DOHH2 (cell line): ENCODE measurements around the gene FABP1.

Experiments
- H3F3A ChIP-seq: fragments of 200-600 bp; sonication (generic), shearing (Covaris generic); 2 replicates; pipeline ENCODE4 v1.6.0; 2016; ENCODE audit warnings: antibody characterized with exemption, mild to moderate bottlenecking; ENCODE audit not compliant: control insufficient read depth, insufficient read depth
- H3K27ac ChIP-seq: fragments of 200-600 bp; sonication (generic); 2 replicates; pipeline ENCODE4 v1.5.1; 2014; ENCODE audit warnings: low read depth, mild to moderate bottlenecking, low read length, moderate library complexity
- H3K27me3 ChIP-seq: fragments of 200-600 bp; sonication (generic); 2 replicates; pipeline ENCODE4 v1.6.1; 2014; ENCODE audit warnings: mild to moderate bottlenecking, low read length, mixed read lengths; ENCODE audit not compliant: control insufficient read depth
- H3K36me3 ChIP-seq: fragments of 200-600 bp; sonication (generic); 2 replicates; pipeline ENCODE4 v1.6.1; 2014; ENCODE audit warnings: mild to moderate bottlenecking, low read length, moderate library complexity, mixed read lengths; ENCODE audit not compliant: control insufficient read depth
- H3K4me1 ChIP-seq: fragments of 200-600 bp; sonication (generic); 2 replicates; pipeline ENCODE4 v1.6.1; 2014; ENCODE audit warnings: mild to moderate bottlenecking, low read length, mixed read lengths; ENCODE audit not compliant: control insufficient read depth
- H3K4me2 ChIP-seq: fragments of 200-600 bp; sonication (generic); 2 replicates; pipeline ENCODE4 v1.6.0; 2014; ENCODE audit warnings: mild to moderate bottlenecking, low read length, moderate library complexity
- H3K4me3 ChIP-seq: fragments of 200-600 bp; sonication (generic); 2 replicates; pipeline ENCODE4 v1.5.1; 2014; ENCODE audit warnings: mild to moderate bottlenecking, low read length, mixed read lengths
- H3K79me2 ChIP-seq: fragments of 200-600 bp; sonication (generic); 2 replicates; pipeline ENCODE4 v1.6.1; 2014; ENCODE audit warnings: mild to moderate bottlenecking, low read length, mixed read lengths; ENCODE audit not compliant: control insufficient read depth
- H3K9me2 ChIP-seq: fragments of 200-600 bp; sonication (generic); replicated peaks from 2 replicates; pipeline ENCODE4 v1.6.1; 2014; ENCODE audit warnings: mild to moderate bottlenecking, low read length, mixed read lengths; ENCODE audit not compliant: control insufficient read depth
- H3K9me3 ChIP-seq: fragments of 200-600 bp; sonication (generic); 2 replicates; pipeline ENCODE4 v1.6.1; 2014; ENCODE audit warnings: antibody characterized with exemption, low read length, mixed read lengths; ENCODE audit not compliant: control insufficient read depth, insufficient read depth
- H4K20me1 ChIP-seq: fragments of 200-600 bp; sonication (generic); 2 replicates; pipeline ENCODE4 v1.6.0; 2014; ENCODE audit warnings: low read depth, mild to moderate bottlenecking, antibody characterized with exemption, low read length, moderate library complexity; ENCODE audit not compliant: control insufficient read depth, insufficient read depth
- CTCF ChIP-seq: fragments of 200-600 bp; sonication (generic); IDR thresholded peaks from one replicate; pipeline ENCODE4 v1.5.1; 2014; ENCODE audit warnings: antibody characterized with exemption, mild to moderate bottlenecking, low read depth, low read length; ENCODE audit not compliant: poor library complexity, severe bottlenecking
- EZH2phosphoT487 ChIP-seq: fragments of 200-600 bp; sonication (generic); IDR thresholded peaks from 2 replicates; pipeline ENCODE4 v1.6.1; 2017; ENCODE audit warnings: borderline replicate concordance, mild to moderate bottlenecking, antibody characterized with exemption, low read length, moderate library complexity, mixed read lengths

FABP1 gene

GRCh38 chr2:88080545-88080944, 47.3 kb downstream of the FABP1 start:
- no peak for TF ChIP-seq EZH2phosphoT487
- TF ChIP-seq CTCF = no peak
- H3K27ac ChIP-seq = no peak overlapping the region
- H3K27me3 ChIP-seq = 0 out of 2 replicates have a peak, but pooled peaks cover 3% of the 10 kb centered on the region

GRCh38 chr2:88078643-88079172, 49.2 kb downstream of the FABP1 start:
- Histone ChIP-seq H3K4me2 (no peak overlapping the region), H3K4me3 (no peak overlapping the region), H3F3A (no peaks in the 10 kb centered on the region), H3K27me3 (0 out of 2 replicates have a peak, but pooled peaks cover 5% of the 10 kb centered on the region), H3K36me3 (no peaks in the 10 kb centered on the region), H3K9me3 (no peaks in the 10 kb centered on the region), H3K9me2 (no peaks in the 10 kb centered on the region), H4K20me1 (no peaks in the 10 kb centered on the region), H3K4me1 (no peaks in the 10 kb centered on the region), H3K27ac (no peak overlapping the region), H3K79me2 (no peaks in the 10 kb centered on the region)
- TF ChIP-seq EZH2phosphoT487 = no peak

More at GRCh38 chr2:88080545-88080944, 47.3 kb downstream of the FABP1 start:
- H3F3A ChIP-seq = no peaks in the 10 kb centered on the region
- H3K9me3 ChIP-seq = no peaks in the 10 kb centered on the region
- H3K4me1 ChIP-seq = no peaks in the 10 kb centered on the region
- H3K4me3 ChIP-seq = no peak overlapping the region
- H4K20me1 ChIP-seq = no peaks in the 10 kb centered on the region
- H3K79me2 ChIP-seq = no peaks in the 10 kb centered on the region
- no peaks in the 10 kb centered on the region for H3K9me2 ChIP-seq
- no peaks in the 10 kb centered on the region for H3K36me3 ChIP-seq
- H3K4me2 ChIP-seq = no peak overlapping the region

- no peaks in the 10 kb centered on the region for H3F3A ChIP-seq
- no peaks in the 10 kb centered on the region for H3K4me1 ChIP-seq
- no peaks in the 10 kb centered on the region for H3K9me2 ChIP-seq
- TF ChIP-seq CTCF (no peak), EZH2phosphoT487 (no peak)
- no peak overlapping the region for H3K4me3 ChIP-seq
- H3K27ac ChIP-seq = no peak overlapping the region
- no peaks in the 10 kb centered on the region for H4K20me1 ChIP-seq
- H3K9me3 ChIP-seq = no peaks in the 10 kb centered on the region
- H3K36me3 ChIP-seq = no peaks in the 10 kb centered on the region
- H3K79me2 ChIP-seq = no peaks in the 10 kb centered on the region
- H3K27me3 ChIP-seq = 0 out of 2 replicates have a peak, but pooled peaks cover 5% of the 10 kb centered on the region
- H3K4me2 ChIP-seq = no peak overlapping the region
Measured at GRCh38 chr2:88077080-88077479, 50.8 kb downstream of the FABP1 start.

- Histone ChIP-seq H3K4me2 (no peak overlapping the region), H3K27ac (no peak overlapping the region), H3K27me3 (0 out of 2 replicates have a peak, but pooled peaks cover 2% of the 10 kb centered on the region), H4K20me1 (no peaks in the 10 kb centered on the region), H3K79me2 (no peaks in the 10 kb centered on the region), H3F3A (no peaks in the 10 kb centered on the region), H3K4me3 (no peak overlapping the region), H3K9me3 (no peaks in the 10 kb centered on the region), H3K36me3 (no peaks in the 10 kb centered on the region), H3K4me1 (no peaks in the 10 kb centered on the region), H3K9me2 (no peaks in the 10 kb centered on the region)
- no peak for TF ChIP-seq EZH2phosphoT487
Measured at GRCh38 chr2:88074854-88075292, 53.0 kb downstream of the FABP1 start.
